SH-SY5Y (cell line): ENCODE data around the gene AIDA.

Experiments
- GATA2 ChIP-seq: IDR thresholded peaks from 2 replicates; pipeline ENCODE4 v1.6.1; 2011; ENCODE audit warnings: mild to moderate bottlenecking, low read depth, low read length
- GATA3 ChIP-seq: IDR thresholded peaks from 2 replicates; pipeline ENCODE4 v1.6.1; 2011; ENCODE audit warnings: low read depth, mild to moderate bottlenecking, low read length, moderate library complexity

The AIDA gene

DNA sequence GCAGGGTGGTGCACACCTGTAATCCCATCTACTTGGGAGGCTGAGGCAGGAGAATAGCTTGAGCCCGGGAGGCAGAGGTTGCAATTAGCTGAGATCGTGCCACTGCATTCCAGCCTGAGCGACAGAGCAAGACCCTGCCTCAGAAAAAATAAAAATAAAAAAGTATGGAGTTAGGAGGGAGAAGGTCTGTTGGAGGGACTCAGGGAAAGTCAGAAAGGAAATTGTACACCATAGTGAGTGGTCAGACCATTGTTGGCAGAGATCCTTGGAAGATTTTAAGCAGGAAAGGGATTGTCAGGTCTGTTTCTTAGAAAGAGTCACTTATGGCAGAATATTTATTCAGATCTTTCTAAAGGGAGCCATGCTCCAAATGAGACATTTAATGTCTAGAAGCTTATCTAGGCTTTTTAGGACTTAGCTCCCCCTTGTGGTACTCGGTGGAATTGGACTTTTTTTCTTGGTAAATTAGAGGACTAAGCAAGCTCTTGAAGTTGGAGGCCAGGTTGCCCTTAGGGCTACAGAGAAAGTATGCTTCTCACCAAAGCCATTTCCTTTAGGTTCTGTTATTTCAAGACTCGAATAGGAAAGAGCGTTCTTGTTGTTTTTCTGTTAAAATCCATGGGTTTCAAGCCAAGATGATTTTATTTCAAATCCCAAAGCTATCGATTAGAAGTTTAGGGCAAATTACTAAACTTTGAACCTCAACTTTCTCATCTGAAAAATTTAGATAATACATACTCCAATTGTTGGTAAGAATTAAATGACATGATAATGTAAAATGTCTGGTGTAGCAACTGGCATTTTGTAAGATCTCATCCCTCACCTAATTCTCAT, 77.9 kb downstream of the AIDA start:
- TF ChIP-seq GATA3 (no peak), GATA2 (no peak)

DNA sequence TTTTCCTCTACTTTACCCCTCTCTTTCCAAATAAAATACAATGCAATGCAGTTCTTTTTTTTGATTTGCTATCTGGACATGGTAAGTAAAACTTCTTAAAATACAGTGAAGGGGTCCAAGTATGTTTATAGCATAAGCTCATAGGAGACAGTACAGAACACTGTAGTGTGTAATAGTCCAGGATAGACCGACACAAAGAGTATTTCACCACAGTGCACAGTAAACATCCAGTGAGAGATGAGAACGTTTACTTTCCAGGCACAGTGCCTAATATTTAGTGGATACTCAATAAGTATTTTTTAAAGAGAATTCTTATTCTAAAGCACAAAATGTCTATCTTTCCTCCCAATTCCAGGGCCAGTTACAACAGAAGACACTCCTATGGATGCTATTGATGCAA, 79.5 kb downstream of the AIDA start:
- TF ChIP-seq GATA3 (no peak), GATA2 (no peak)

GRCh38 chr1:222631611-222632208, 80.6 kb downstream of the AIDA start:
- no peak for TF ChIP-seq GATA3
- no peak for TF ChIP-seq GATA2

DNA sequence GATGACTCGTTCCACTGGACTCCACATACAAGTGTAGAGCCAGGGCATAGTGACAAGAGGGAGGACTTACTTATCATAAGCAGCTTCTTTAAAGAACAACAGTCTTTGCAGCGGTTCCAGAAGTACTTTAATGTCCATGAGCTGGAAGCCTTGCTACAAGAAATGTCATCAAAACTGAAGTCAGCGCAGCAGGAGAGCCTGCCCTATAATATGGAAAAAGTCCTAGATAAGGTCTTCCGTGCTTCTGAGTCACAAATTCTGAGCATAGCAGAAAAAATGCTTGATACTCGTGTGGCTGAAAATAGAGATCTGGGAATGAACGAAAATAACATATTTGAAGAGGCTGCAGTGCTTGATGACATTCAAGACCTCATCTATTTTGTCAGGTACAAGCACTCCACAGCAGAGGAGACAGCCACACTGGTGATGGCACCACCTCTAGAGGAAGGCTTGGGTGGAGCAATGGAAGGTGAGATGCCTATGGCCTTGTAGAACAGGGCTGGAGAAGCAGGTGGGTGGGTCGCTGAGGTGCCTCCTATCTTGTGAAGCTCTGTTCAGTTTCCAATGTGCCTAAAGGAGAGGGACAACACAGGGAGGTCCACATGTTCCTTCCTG, 82.3 kb downstream of the AIDA start:
- TF ChIP-seq GATA3 (no peak), GATA2 (no peak)

DNA sequence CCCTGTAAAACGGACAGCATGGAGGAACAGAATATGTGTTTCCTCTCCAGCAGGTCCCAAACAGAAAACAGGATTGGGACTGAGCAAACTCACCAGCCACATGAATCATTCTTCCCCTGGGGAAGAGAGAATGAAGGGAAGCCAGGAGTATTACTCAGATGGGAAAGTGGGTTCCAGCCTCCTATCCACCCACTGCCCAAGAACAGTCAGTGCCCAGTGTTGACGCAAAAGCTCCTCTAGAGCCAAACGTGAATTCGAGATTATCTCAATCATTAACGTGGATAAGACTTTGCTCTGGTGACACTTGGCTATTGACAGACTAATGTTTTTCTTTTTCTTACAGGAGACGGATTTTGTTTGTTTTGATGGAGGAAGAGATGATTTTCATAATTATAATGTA, 85.1 kb downstream of the AIDA start:
- TF ChIP-seq GATA3 (no peak), GATA2 (no peak)

DNA sequence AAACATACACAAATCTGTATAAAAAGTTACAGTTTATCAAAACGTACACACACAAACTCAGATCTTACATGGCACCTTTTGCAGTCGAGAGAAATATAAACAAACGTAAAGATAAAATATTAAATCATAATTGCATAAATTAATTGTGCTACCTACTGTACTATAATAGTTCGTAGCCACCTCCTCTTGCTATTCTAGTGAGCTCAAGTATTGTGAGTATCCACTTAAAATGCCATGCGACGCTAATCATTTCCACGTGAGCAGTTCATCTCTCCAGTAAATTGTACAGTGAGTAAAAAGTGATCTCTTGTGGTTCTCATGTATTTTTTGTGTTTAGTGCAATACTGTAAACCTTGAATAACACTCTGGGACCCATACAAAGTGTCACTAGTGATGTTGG, 88.1 kb downstream of the AIDA start:
- no peak for TF ChIP-seq GATA3
- no peak for TF ChIP-seq GATA2

- no peak for TF ChIP-seq GATA2
- no peak for TF ChIP-seq GATA3
These were observed 88.8 kb downstream of the AIDA start for GRCh38 chr1:222623458-222623857.

DNA sequence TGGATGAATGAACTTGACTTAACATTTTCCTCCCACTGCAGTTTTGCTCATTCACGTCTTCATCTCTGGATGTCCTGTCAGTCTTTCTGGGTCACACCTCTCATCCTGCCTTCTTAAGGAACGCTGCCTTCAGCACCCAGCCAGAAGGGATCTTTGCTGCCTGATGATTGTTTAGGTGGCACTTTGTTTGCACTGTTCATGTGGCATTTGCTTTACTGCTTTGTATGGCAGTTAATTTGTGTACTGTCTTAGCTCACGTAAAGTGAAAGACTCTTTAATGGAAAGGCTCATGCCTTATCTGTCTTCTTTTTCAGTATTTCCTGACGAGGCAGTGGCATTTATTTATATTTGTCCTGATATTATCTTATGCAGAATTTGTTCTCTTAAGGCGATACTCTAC, 89.5 kb downstream of the AIDA start:
- TF ChIP-seq GATA3 = no peak
- no peak for TF ChIP-seq GATA2

GRCh38 chr1:222620566-222620965, 91.7 kb downstream of the AIDA start:
- TF ChIP-seq GATA3 (no peak), GATA2 (no peak)

DNA sequence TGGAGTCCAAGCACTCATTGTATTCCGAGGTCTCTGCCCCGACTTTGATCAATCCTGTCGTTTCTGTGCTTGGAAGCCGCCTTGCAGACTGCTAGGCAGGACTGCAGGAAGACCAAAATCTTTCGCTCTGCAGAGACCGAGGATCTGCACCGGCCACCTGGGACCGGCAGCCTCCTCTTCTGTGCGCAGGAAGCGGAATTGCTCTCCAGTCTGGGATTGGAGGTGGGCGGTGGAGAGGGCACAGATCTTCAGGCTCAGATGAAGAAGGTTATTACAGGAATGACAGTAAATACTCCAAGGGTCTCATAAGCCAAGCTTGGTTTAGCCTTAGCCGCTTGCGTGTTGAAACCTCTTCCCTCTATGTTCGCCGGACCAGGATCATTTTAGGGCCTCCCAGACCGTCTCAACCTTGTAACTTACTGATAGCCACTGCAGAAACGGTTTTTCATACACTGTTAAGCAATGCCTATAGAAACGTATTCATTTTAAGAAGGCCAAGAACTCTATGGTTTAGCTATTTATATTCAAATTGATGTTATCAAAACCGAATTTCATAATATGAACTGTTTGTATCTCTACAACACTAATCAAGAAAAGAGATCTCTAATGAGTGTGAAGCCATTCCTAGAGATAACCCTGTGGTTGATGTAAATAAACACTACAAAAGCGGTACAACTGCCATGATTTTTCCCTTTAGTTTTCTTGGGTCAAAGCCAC, 93.3 kb downstream of the AIDA start:
- TF ChIP-seq GATA2 = no peak
- TF ChIP-seq GATA3 = no peak
